ENCODE results near the gene PRSS33. TPM values are rescaled to one million over a fixed set of nuclear protein-coding genes. Genes with fewer than 3 reads are reported as not detected.

Gene PRSS33
- total RNA-seq, 1 experiment from 2014 or later: not detected

- H3K27me3 ChIP-seq (ENCODE audit: insufficient read depth, low read length): no peaks in the 10 kb centered on the region
- H3K79me2 ChIP-seq (ENCODE audit: insufficient read depth, low read length): peaks cover 51% of the 10 kb centered on the region
- Mint-ChIP-seq H3K27me3 (ENCODE audit: low read depth) (peaks cover 2% of the 10 kb centered on the region; the same call in 1 of the 2 replicates), H3K9me3 (peaks cover 17 to 24% of the 10 kb centered on the region in 2 experiments), H3K4me3 (no peak overlapping the region), H3K27ac (peak overlapping the region; percentile 4 to 74 (median 57); a peak in 2 of 7 replicates), H3K4me1 (peaks cover 27 to 29% of the 10 kb centered on the region in 2 experiments), H3K36me3 (ENCODE audit: insufficient read depth in 1 of 3, low read depth in 3 of 3) (peaks cover 84 to 91% (median 88%) of the 10 kb centered on the region in 3 experiments)
- TF ChIP-seq CTCF (conservative IDR thresholded peaks at IDR 0.05): no peak
- H2BK15ac ChIP-seq (ENCODE audit: low read depth, low read length): no peak overlapping the region
- H2BK20ac ChIP-seq (ENCODE audit: low read depth, low read length, poor library complexity, severe bottlenecking): no peak overlapping the region
- H3K23ac ChIP-seq (ENCODE audit: insufficient read length, low read depth, low read length): no peak overlapping the region
- H2BK120ac ChIP-seq (ENCODE audit: low read depth, low read length, poor library complexity, severe bottlenecking): no peak overlapping the region
- no peak overlapping the region for H3K27ac ChIP-seq (ENCODE audit: insufficient read length, low read depth, low read length)
- no peak overlapping the region for H2AK5ac ChIP-seq (ENCODE audit: insufficient read length, low read length)
- H3T11ph ChIP-seq (ENCODE audit: low read length): no peak overlapping the region
- H3K79me1 ChIP-seq (ENCODE audit: insufficient read depth, low read depth, low read length, poor library complexity, severe bottlenecking): peaks cover 13% of the 10 kb centered on the region
- no peak overlapping the region for H3K14ac ChIP-seq (ENCODE audit: insufficient read depth, low read length)
- H4K20me1 ChIP-seq (ENCODE audit: control insufficient read depth, insufficient read depth, insufficient read length): no peaks in the 10 kb centered on the region
- H2BK12ac ChIP-seq (ENCODE audit: insufficient read length, low read depth, low read length): no peak overlapping the region
- H3K18ac ChIP-seq (ENCODE audit: insufficient read length, low read depth, low read length): no peak overlapping the region
- H3K4ac ChIP-seq (ENCODE audit: low read depth, low read length): no peak overlapping the region
- no peak overlapping the region for H4K8ac ChIP-seq (replicated peaks; ENCODE audit: insufficient read length, low read depth, low read length)
- no peak overlapping the region for H3K4me2 ChIP-seq (ENCODE audit: insufficient read depth, insufficient read length, low read length)
- H3K9ac ChIP-seq (ENCODE audit: extremely low read depth, insufficient read length, low read length): no peak overlapping the region
- no peak overlapping the region for H4K5ac ChIP-seq (ENCODE audit: insufficient read length, low read depth, low read length)
- H3K9me3 ChIP-seq (ENCODE audit: control insufficient read depth, low read depth, low read length): no peaks in the 10 kb centered on the region
- H3K56ac ChIP-seq (ENCODE audit: insufficient read length, low read depth, low read length): no peak overlapping the region
- peaks cover 3% of the 10 kb centered on the region for H3K23me2 ChIP-seq (ENCODE audit: insufficient read length, low read depth, low read length, poor library complexity, severe bottlenecking)
- no peak overlapping the region for H2AFZ ChIP-seq (ENCODE audit: low read length)
- no peak overlapping the region for H2BK5ac ChIP-seq (ENCODE audit: insufficient read length, low read length)
- no peak for DNase-seq
- H3K4me1 ChIP-seq (ENCODE audit: insufficient read depth, low read length): 0 out of 2 replicates have a peak, but pooled peaks cover 3% of the 10 kb centered on the region
- no CpG with 5 or more reads among the region's 11 CpGs for WGBS (ENCODE audit: extremely low coverage, insufficient read length, low lambda C conversion rate)
- H4K91ac ChIP-seq (ENCODE audit: insufficient read length, low read depth, low read length): no peak overlapping the region
Observed at GRCh38 chr16:2757344-2757743, 30.0 kb downstream of the PRSS33 start.
